Lower leg skin (tissue), 4 donors: ENCODE data around the gene ANKRD66. TPM values are rescaled to one million over a fixed set of nuclear protein-coding genes. Genes with fewer than 3 reads are reported as not detected.

Experiments used
- DNase-seq, 2 donors: peaks; one replicate each; pipeline ENCODE4 v3.0.0-alpha.2; 2019; ENCODE audit warnings: low spot score in 2 of 2
- H3K4me3 ChIP-seq: fragments of 200-600 bp; sonication (generic); 2 replicates; pipeline ENCODE4 v1.5.1; 2017; ENCODE audit warnings: mild to moderate bottlenecking, low read depth; ENCODE audit not compliant: poor library complexity, severe bottlenecking
- CTCF ChIP-seq, 3 donors: fragments of 450-650 bp; IDR thresholded peaks; one replicate each; pipeline ENCODE4 v1.5.1; 2016; ENCODE audit warnings: antibody characterized with exemption in 3 of 3, mild to moderate bottlenecking in 3 of 3, moderate library complexity in 2 of 3
- POLR2A ChIP-seq, 2 donors: fragments of 450-650 bp; IDR thresholded peaks; one replicate each; pipeline ENCODE4 v1.6.1; 2016 to 2017; ENCODE audit warnings: antibody characterized with exemption in 2 of 2, mild to moderate bottlenecking in 1 of 2, moderate library complexity in 1 of 2
- whole genome bisulfite sequencing, 2 donors: methylation state at CpG; one replicate each; pipeline ENCODE4 v1.1.5; 2018; 5-methylcytosine and 5-hydroxymethylcytosine counted together
- intact Hi-C: fragments of 100-400 bp; cut with DNase I; formaldehyde crosslinking; loops from one replicate; pipeline ENCODE4 v1.15.0; 2023; ENCODE audit warnings: low total_unique reads
- total RNA-seq, 4 donors: library from RNA; depleted of rRNA; stranded (reverse); fragments of >200 nt; gene quantifications; one replicate each; pipeline ENCODE4 v1.1.0, GENCODE V29; 2016

ANKRD66 gene
- total RNA-seq, 4 donors from 2014 or later, result not detected

GRCh38 chr6:46719099-46719498 lies 27.6 kb upstream of the ANKRD66 start:
- H3K4me3 ChIP-seq, result no peak overlapping the region
- intact Hi-C loops, result no loop called here
- WGBS, 2 donors, result 22 to 25% methylated on average over 1 of the region's 1 CpG
- no peak for DNase-seq
- TF ChIP-seq CTCF (IDR thresholded peaks at IDR 0.05) (no peak), POLR2A (IDR thresholded peaks at IDR 0.05) (no peak)

GRCh38 chr6:46720401-46720800 lies 26.3 kb upstream of the ANKRD66 start:
- DNase-seq, result no peak
- TF ChIP-seq CTCF (IDR thresholded peaks at IDR 0.05), result no peak
- TF ChIP-seq POLR2A (IDR thresholded peaks at IDR 0.05), result no peak
- intact Hi-C loops, result no loop called here
- no peak overlapping the region for H3K4me3 ChIP-seq
- 81 to 94% methylated on average over 1 of the region's 1 CpG for WGBS, 2 donors

GRCh38 chr6:46729787-46730326 lies 16.9 kb upstream of the ANKRD66 start:
- no peak overlapping the region for H3K4me3 ChIP-seq
- 64 to 86% methylated on average over 1 of the region's 1 CpG for WGBS, 2 donors
- no peak for DNase-seq
- intact Hi-C loops, result no loop called here
- TF ChIP-seq CTCF (IDR thresholded peaks at IDR 0.05) (no peak), POLR2A (IDR thresholded peaks at IDR 0.05) (no peak)

GRCh38 chr6:46730921-46731461 lies 15.7 kb upstream of the ANKRD66 start:
- WGBS, 2 donors, result 58 to 73% methylated on average over 4 of the region's 4 CpGs
- no peak overlapping the region for H3K4me3 ChIP-seq
- no peak for DNase-seq
- no peak for TF ChIP-seq CTCF (IDR thresholded peaks at IDR 0.05)
- no peak for TF ChIP-seq POLR2A (IDR thresholded peaks at IDR 0.05)
- intact Hi-C loops, result no loop called here

- H3K4me3 ChIP-seq, result no peak overlapping the region
- TF ChIP-seq POLR2A (IDR thresholded peaks at IDR 0.05) (no peak), CTCF (IDR thresholded peaks at IDR 0.05) (no peak)
- 86 to 88% methylated on average over 2 of the region's 2 CpGs for WGBS, 2 donors
- intact Hi-C loops, result no loop called here
- no peak for DNase-seq
Observed at GRCh38 chr6:46733341-46733801, 13.4 kb upstream of the ANKRD66 start.
